Thoracic aorta (tissue), 2 donors: ENCODE measurements around the gene FFAR3. TPM values are rescaled to one million over a fixed set of nuclear protein-coding genes. Genes with fewer than 3 reads are reported as not detected.
"Not testable (repeated sequence)": the region's sequence is repeated elsewhere in the genome, so short reads cannot be mapped to it uniquely, and the experiment has no call there.

Source experiments
- ATAC-seq: fragments of 150-250 bp; one replicate; pipeline ENCODE4 v1.8.0; 2017; ENCODE audit warnings: low read depth; ENCODE audit not compliant: insufficient number of reproducible peaks, low FRiP score
- DNase-seq: peaks from one replicate; pipeline ENCODE4 v3.0.0-alpha.2; 2020; ENCODE audit warnings: low spot score
- H3K27ac ChIP-seq, 2 donors: fragments of 200-600 bp; sonication (generic); 1 replicate in 1 of 2; 2 replicates in 1 of 2; pipeline ENCODE4 v1.5.1; 2016; ENCODE audit warnings: mild to moderate bottlenecking in 2 of 2, moderate library complexity in 2 of 2
- H3K27me3 ChIP-seq: fragments of 200-600 bp; sonication (generic); replicated peaks from 2 replicates; pipeline ENCODE4 v1.6.0; 2016; ENCODE audit warnings: mild to moderate bottlenecking; ENCODE audit not compliant: insufficient read depth
- H3K36me3 ChIP-seq: fragments of 200-600 bp; sonication (generic); one replicate; pipeline ENCODE4 v1.5.1; 2016
- H3K4me1 ChIP-seq, 2 donors: fragments of 200-600 bp; sonication (generic); 1 replicate in 1 of 2; 2 replicates in 1 of 2; pipeline versions ENCODE4 v1.5.1 to v1.6.0; 2016; ENCODE audit warnings: low read depth in 2 of 2, mild to moderate bottlenecking in 1 of 2; ENCODE audit not compliant: control insufficient read depth in 1 of 2
- H3K4me3 ChIP-seq: fragments of 200-600 bp; sonication (generic); 2 replicates; pipeline ENCODE4 v1.5.1; 2016; ENCODE audit warnings: mild to moderate bottlenecking
- H3K9me3 ChIP-seq: fragments of 200-600 bp; sonication (generic); 2 replicates; pipeline ENCODE4 v1.5.1; 2016
- total RNA-seq, 2 donors: library from RNA; depleted of rRNA; stranded (reverse); fragments of >200 nt; gene quantifications; one replicate each; pipeline versions ENCODE4 v1.1.0 to v1.2.3, GENCODE V29; 2016
- TF ChIP-seq, protein P1 (sequence below): fragments of 200-600 bp; sonication (generic); IDR thresholded peaks from one replicate; pipeline ENCODE4 v1.5.1; 2019; ENCODE audit warnings: antibody characterized with exemption

FFAR3 gene
- total RNA-seq, 2 donors from 2014 or later, result not detected

- no peaks in the 10 kb centered on the region for H3K9me3 ChIP-seq
- no peak for DNase-seq
Observed at GRCh38 chr19:35375505-35376307, 17.4 kb downstream of the FFAR3 start.

GRCh38 chr19:35377656-35378055, 19.4 kb downstream of the FFAR3 start:
- DNase-seq (no peak), ATAC-seq (no peak)
- no peak overlapping the region for H3K4me3 ChIP-seq

More at GRCh38 chr19:35375505-35376307, 17.4 kb downstream of the FFAR3 start:
- TF ChIP-seq, protein P1, sequence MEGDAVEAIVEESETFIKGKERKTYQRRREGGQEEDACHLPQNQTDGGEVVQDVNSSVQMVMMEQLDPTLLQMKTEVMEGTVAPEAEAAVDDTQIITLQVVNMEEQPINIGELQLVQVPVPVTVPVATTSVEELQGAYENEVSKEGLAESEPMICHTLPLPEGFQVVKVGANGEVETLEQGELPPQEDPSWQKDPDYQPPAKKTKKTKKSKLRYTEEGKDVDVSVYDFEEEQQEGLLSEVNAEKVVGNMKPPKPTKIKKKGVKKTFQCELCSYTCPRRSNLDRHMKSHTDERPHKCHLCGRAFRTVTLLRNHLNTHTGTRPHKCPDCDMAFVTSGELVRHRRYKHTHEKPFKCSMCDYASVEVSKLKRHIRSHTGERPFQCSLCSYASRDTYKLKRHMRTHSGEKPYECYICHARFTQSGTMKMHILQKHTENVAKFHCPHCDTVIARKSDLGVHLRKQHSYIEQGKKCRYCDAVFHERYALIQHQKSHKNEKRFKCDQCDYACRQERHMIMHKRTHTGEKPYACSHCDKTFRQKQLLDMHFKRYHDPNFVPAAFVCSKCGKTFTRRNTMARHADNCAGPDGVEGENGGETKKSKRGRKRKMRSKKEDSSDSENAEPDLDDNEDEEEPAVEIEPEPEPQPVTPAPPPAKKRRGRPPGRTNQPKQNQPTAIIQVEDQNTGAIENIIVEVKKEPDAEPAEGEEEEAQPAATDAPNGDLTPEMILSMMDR, result no peak
- ATAC-seq, result no peak
- no peaks in the 10 kb centered on the region for H3K4me1 ChIP-seq
- H3K27ac ChIP-seq, result no peak overlapping the region
- H3K4me3 ChIP-seq, result no peak overlapping the region
- H3K36me3 ChIP-seq, result no peaks in the 10 kb centered on the region
- H3K27me3 ChIP-seq, result no peaks in the 10 kb centered on the region

GRCh38 chr19:35378356-35378755, 20.1 kb downstream of the FFAR3 start:
- H3K4me1 ChIP-seq, result no peaks in the 10 kb centered on the region
- H3K27me3 ChIP-seq, result no peaks in the 10 kb centered on the region
- ATAC-seq (no peak), DNase-seq (no peak)
- no peak overlapping the region for H3K27ac ChIP-seq
- no peaks in the 10 kb centered on the region for H3K36me3 ChIP-seq
- no peaks in the 10 kb centered on the region for H3K9me3 ChIP-seq
- TF ChIP-seq, protein P1, result no peak
- H3K4me3 ChIP-seq, result no peak overlapping the region

More at GRCh38 chr19:35377656-35378055, 19.4 kb downstream of the FFAR3 start:
- TF ChIP-seq, protein P1, result no peak
- no peaks in the 10 kb centered on the region for H3K9me3 ChIP-seq
- H3K36me3 ChIP-seq, result no peaks in the 10 kb centered on the region
- no peaks in the 10 kb centered on the region for H3K27me3 ChIP-seq
- H3K4me1 ChIP-seq, result no peaks in the 10 kb centered on the region
- H3K27ac ChIP-seq, result no peak overlapping the region

DNA sequence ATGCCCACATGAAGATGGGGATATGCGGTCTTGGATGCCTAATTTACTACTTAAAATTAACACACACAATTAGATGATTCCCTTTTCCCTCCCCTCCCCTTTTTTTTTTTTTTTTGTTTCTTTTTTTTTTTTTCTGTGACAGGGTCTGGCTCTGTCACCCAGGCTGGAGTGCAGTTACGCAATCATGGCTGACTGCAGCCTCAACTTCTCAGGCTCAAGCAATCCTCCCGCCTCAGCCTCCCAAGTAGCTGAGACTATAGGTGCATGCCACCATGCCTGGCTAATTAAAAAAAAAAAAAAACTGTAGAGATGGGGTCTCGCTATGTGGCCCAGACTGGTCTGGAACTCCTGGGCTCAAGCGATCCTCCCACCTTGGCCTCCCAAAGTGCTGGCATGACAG, 21.3 kb downstream of the FFAR3 start:
- not testable (repeated sequence) for DNase-seq, H3K27ac ChIP-seq, ATAC-seq

GRCh38 chr19:35379992-35380391, 21.7 kb downstream of the FFAR3 start:
- Histone ChIP-seq H3K4me3 (no peak overlapping the region), H3K27ac (no peak overlapping the region), H3K27me3 (no peaks in the 10 kb centered on the region), H3K4me1 (no peaks in the 10 kb centered on the region), H3K9me3 (no peaks in the 10 kb centered on the region), H3K36me3 (no peaks in the 10 kb centered on the region)
- DNase-seq (no peak), ATAC-seq (no peak)
- TF ChIP-seq, protein P1, result no peak

More for the DNA sequence above, 21.3 kb downstream of the FFAR3 start:
- not testable (repeated sequence) for H3K9me3 ChIP-seq, H3K36me3 ChIP-seq, H3K27me3 ChIP-seq, H3K4me1 ChIP-seq, H3K4me3 ChIP-seq
